Tibial artery (tissue), 4 donors: ENCODE results near the gene OR13C3.
"Not testable (repeated sequence)": the region's sequence is repeated elsewhere in the genome, so short reads cannot be mapped to it uniquely, and the experiment has no call there.

Source experiments
- DNase-seq, 2 donors: peaks; one replicate each; pipeline ENCODE4 v3.0.0-alpha.2; 2019
- H3K27ac ChIP-seq, 2 donors: fragments of 200-600 bp; sonication (generic) in 1 of 2; 1 replicate in 1 of 2; 2 replicates in 1 of 2; pipeline ENCODE4 v1.5.1; 2018 to 2019; ENCODE audit warnings: mild to moderate bottlenecking in 1 of 2
- H3K27me3 ChIP-seq, 2 donors: fragments of 200-600 bp; sonication (generic) in 1 of 2; one replicate each; pipeline versions ENCODE4 v1.5.1 to v1.6.0; 2016 to 2019
- H3K36me3 ChIP-seq, 3 donors: fragments of 200-600 bp; sonication (generic) in 2 of 3; one replicate each; pipeline ENCODE4 v1.5.1; 2016 to 2019; ENCODE audit warnings: mild to moderate bottlenecking in 2 of 3
- H3K4me1 ChIP-seq, 4 donors: fragments of 200-600 bp; sonication (generic) in 2 of 4; 1 replicate in 3 of 4; 2 replicates in 1 of 4; pipeline ENCODE4 v1.5.1; 2016 to 2019
- H3K4me3 ChIP-seq, 2 donors: fragments of 200-600 bp; sonication (generic) in 1 of 2; 1 replicate in 1 of 2; 2 replicates in 1 of 2; pipeline ENCODE4 v1.5.1; 2018 to 2019; ENCODE audit warnings: mild to moderate bottlenecking in 2 of 2
- H3K9me3 ChIP-seq, 3 donors: fragments of 200-600 bp; sonication (generic) in 1 of 3; one replicate each; pipeline ENCODE4 v1.5.1; 2016 to 2019
- CTCF ChIP-seq, 2 experiments: fragments of 200-600 bp in 1 of 2; fragments of 450-650 bp in 1 of 2; IDR thresholded peaks; one replicate each; pipeline ENCODE4 v1.5.1; 2017 to 2019; ENCODE audit warnings: antibody characterized with exemption in 2 of 2, mild to moderate bottlenecking in 1 of 2, moderate library complexity in 1 of 2
- intact Hi-C: fragments of 100-400 bp; cut with DNase I; formaldehyde crosslinking; loops from one replicate; pipeline ENCODE4 v1.15.0; 2023; ENCODE audit warnings: low total_unique reads

The OR13C3 gene

GRCh38 chr9:104539275-104539674 lies 2.6 kb upstream of the OR13C3 start:
- intact Hi-C loops: no loop called here
- no peak for DNase-seq
- no peak overlapping the region for H3K27ac ChIP-seq
- no peak overlapping the region for H3K4me3 ChIP-seq
- no peaks in the 10 kb centered on the region for H3K9me3 ChIP-seq
- H3K36me3 ChIP-seq: no peaks in the 10 kb centered on the region
- H3K4me1 ChIP-seq: no peaks in the 10 kb centered on the region
- H3K27me3 ChIP-seq: no peaks in the 10 kb centered on the region
- no peak for TF ChIP-seq CTCF (IDR thresholded peaks at IDR 0.05)

GRCh38 chr9:104527109-104527508 lies 9.5 kb downstream of the OR13C3 start, which contains the start of gene OR13C4:
OR13C4 (minus strand) TSS chr9:104527209; CDS start chr9:104527209, 0 bp downstream.
- H3K9me3 ChIP-seq: no peaks in the 10 kb centered on the region
- H3K27me3 ChIP-seq: no peaks in the 10 kb centered on the region
- H3K4me3 ChIP-seq: no peak within 1 kb of the TSS
- intact Hi-C loops: no loop called here
- DNase-seq: no peak
- TF ChIP-seq CTCF (IDR thresholded peaks at IDR 0.05): no peak
- no peaks in the 10 kb centered on the region for H3K4me1 ChIP-seq
- no peak within 1 kb of the TSS for H3K27ac ChIP-seq
- no peaks in the 10 kb centered on the region for H3K36me3 ChIP-seq

- DNase-seq, H3K27ac ChIP-seq, H3K9me3 ChIP-seq, intact Hi-C loops, H3K4me3 ChIP-seq, H3K27me3 ChIP-seq, H3K36me3 ChIP-seq, H3K4me1 ChIP-seq: not testable (repeated sequence)
These were observed 16.4 kb downstream of the OR13C3 start for GRCh38 chr9:104520241-104520640.

DNA sequence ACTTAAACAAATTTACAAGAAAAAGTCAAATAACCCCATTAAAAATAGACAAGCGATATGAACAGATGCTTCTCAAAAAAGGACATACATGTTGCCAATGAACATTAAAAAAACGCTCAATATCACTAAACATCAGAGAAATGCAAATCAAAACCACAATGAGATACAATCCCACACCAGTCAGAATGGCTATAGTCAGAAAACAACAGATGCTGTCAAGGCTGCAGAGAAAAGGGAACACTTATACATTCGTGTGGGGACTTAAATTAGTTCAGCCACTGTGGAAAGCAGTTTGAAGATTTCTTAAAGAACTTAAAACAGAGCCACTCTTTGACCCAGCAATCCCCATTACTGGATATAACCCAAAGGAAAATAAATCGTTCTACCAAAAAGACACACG lies 21.8 kb downstream of the OR13C3 start:
- no peak for TF ChIP-seq CTCF (IDR thresholded peaks at IDR 0.05)
- DNase-seq: no peak
- Histone ChIP-seq H3K27me3 (no peaks in the 10 kb centered on the region), H3K27ac (no peak overlapping the region), H3K9me3 (no peaks in the 10 kb centered on the region), H3K4me1 (no peaks in the 10 kb centered on the region), H3K4me3 (no peak overlapping the region), H3K36me3 (no peaks in the 10 kb centered on the region)
- intact Hi-C loops: no loop called here

DNA sequence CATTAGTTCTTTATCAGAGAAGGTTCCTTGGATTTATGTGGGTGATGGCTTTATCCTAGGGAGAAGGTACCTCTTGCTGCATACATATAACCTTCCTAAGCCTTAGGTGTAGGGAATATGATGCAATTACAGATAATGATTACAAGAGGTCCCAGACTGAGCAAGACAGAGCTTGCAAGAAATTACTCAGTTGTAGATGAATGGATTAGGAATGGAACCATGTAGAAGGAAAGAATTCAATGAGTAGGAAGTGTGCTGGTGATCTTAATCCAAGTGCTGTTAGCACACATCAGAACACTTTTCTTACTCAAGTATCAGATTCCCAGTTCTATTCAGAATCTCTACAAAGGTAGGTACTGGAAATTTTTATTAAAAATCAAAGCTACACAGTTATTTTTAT lies 30.1 kb downstream of the OR13C3 start:
- Histone ChIP-seq H3K36me3 (no peaks in the 10 kb centered on the region), H3K27me3 (no peaks in the 10 kb centered on the region), H3K4me3 (no peak overlapping the region), H3K27ac (no peak overlapping the region), H3K9me3 (no peaks in the 10 kb centered on the region), H3K4me1 (no peaks in the 10 kb centered on the region)
- DNase-seq: no peak
- intact Hi-C loops: no loop called here
- no peak for TF ChIP-seq CTCF (IDR thresholded peaks at IDR 0.05)

GRCh38 chr9:104503963-104504362 lies 32.7 kb downstream of the OR13C3 start, which contains the start of gene OR13F1:
OR13F1 (plus strand) TSS chr9:104504263; CDS start chr9:104504263, 0 bp downstream.
- H3K27ac ChIP-seq: no peak within 1 kb of the TSS
- no peak for TF ChIP-seq CTCF (IDR thresholded peaks at IDR 0.05)
- H3K4me1 ChIP-seq: no peaks in the 10 kb centered on the region
- intact Hi-C loops: no loop called here
- H3K9me3 ChIP-seq: no peaks in the 10 kb centered on the region
- no peaks in the 10 kb centered on the region for H3K27me3 ChIP-seq
- no peak within 1 kb of the TSS for H3K4me3 ChIP-seq
- no peak for DNase-seq
- no peaks in the 10 kb centered on the region for H3K36me3 ChIP-seq
